ENCODE results near the gene ZNF574.
"Not testable (repeated sequence)": the region's sequence is repeated elsewhere in the genome, so short reads cannot be mapped to it uniquely, and the experiment has no call there.

Gene ZNF574

DNA sequence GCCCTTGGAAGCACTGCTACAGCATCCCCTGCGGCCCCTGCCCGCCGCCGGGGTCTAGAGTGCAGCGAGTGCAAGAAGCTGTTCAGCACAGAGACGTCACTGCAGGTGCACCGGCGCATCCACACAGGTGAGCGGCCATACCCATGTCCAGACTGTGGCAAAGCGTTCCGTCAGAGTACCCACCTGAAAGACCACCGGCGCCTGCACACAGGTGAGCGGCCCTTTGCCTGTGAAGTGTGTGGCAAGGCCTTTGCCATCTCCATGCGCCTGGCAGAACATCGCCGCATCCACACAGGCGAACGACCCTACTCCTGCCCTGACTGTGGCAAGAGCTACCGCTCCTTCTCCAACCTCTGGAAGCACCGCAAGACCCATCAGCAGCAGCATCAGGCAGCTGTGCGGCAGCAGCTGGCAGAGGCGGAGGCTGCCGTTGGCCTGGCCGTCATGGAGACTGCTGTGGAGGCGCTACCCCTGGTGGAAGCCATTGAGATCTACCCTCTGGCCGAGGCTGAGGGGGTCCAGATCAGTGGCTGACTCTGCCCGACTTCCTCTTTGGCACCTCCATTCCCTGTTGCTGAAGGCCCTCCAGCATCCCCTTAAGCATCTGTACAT, 4.9 kb downstream of the ZNF574 start:
- DNase-seq, result no peak

DNA sequence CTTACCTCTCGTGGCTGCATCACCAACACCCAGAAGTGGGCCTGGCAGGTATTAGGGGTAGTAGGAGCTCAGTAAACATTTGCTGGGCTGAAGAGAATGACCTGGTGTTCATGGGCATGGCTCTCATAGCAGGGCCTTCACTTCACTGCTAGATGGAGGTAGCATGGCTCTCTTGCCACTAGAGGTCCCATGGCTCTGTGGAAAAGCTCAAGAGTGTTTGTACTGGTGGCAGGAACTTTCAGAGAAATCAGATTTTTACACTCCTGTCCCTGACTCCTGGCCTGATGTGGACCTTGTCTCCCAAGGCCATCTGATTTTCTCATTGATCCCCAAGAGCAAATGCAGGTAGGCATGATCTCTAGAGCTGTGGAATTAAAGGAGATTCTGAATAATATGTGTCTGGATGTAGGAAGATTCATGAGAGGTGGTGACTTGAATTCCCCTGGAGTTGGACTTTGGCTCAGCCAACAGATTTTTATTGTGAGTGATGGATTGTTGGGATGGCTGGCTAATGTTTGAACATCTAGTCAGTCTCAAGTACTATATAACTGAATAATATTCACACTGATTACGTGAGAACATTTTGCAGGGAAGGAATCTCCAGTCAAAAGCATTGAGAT, 5.7 kb downstream of the ZNF574 start:
- DNase-seq, result no peak

DNA sequence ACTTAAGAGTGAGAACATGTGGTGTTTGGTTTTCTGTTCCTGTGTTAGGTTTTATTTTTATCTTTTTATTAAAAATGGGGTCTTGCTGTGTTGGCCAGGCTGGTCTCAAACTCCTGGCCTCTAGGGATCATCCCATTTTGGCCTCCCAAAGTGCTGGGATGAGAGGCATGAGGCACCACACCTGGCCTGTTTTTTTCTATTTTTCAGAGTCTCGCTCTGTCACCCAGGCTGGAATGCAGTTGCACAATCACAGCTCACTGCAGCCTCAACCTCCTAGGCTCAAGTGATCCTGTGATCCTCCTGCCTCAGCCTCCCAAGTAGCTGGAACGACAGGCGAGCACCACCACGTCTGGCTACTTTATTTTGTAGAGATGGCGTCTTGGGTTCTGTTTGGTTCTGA, 7.6 kb downstream of the ZNF574 start:
- DNase-seq, result no peak

DNA sequence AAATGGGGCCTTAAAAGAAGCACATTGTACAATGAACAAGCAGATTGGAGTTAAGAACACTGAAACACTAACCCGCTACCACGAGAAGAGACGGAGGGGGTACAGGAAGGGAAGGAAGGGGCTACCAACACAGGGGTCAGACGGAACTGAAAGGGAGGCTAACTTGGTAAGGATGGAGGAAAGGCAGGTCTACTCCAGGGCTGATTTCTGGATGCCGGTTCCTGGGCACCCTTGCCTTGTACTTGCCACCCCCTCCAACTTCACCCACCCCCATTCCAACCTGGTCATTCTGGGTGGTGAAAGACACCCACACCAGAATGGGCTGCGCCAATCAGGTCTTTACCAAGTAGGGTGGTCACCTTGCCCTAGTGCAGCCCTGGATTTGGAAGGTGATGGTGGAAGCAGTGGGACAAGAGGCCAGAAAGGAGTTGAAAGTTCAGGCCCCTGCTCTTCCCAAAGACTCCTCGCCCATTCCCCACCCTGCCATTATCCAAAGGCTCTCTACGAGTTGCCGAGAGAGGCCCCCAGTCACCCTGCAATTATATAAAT, 10.3 kb downstream of the ZNF574 start:
- no peak for DNase-seq

DNA sequence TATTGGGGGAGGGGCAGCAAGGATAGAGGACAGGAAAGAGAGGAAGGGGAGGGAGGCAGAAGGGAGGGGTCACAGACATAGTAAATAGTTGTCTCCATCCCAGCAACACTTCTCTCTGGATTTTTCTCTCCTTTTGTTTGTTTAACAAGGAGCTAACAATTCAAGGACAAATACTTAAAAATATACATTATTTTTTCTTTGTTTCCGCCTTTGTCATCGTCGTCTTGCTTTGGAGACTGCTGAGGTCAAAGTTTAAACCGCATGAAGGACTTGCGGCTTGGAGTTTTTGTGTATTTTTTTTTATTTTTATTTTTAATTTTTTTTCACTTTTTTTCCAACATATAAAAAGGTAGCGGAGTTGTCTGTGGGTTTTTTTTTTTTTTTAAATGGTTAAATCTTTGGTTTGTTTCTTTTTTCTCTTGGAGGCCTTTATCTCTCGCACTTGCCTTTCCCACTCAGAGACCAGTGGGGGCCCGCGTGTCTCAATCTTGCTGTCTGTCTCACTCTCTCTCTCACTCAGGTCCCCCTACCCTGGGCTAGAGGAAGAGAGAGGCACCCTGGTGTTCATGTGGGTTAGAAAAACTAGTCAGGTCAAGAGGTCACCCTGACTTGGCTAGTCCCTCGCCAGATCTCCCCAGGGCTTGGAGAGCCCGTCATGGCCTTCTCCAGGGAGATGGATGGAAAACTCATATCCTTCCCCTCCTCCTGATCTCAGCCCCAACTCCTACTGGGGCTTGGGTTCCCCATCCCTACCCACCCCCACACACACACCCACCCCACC, 11.0 kb downstream of the ZNF574 start:
- DNase-seq, result no peak

DNA sequence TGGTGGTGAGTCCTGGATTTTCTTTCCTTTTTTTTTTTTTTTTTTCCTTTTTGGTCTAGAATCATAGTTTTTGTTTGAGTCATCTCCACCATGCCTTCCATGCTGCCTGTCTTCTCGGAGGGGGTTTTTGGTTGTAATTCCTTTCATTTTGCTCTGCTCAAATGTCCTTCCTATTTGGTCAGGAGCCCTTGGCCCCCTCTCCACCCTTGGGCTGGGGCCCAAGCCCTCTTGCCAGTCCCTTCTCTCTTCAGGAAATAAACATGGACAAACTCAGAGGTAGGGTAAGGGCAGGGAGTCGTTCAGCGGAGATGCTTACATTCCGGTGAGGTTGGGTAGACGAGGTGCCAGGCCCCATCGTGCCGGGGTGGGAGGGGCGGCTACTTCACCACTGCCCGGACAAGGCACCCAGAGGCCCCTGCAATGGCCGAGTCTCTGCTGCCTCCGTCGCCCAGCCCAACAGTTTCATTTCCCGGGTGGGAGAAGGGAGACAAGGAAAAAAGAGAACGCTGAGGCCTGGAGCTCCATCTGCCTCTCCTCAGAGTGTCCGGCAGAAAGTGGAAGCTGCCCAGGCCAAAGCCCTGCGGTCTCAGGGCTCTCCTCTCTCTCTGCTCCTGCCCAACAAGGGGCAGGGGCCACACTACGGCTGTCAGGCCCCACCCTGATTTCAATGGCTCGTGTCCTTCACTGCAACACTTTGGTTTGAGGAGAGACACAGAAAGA, 12.7 kb downstream of the ZNF574 start:
- no peak for DNase-seq

DNA sequence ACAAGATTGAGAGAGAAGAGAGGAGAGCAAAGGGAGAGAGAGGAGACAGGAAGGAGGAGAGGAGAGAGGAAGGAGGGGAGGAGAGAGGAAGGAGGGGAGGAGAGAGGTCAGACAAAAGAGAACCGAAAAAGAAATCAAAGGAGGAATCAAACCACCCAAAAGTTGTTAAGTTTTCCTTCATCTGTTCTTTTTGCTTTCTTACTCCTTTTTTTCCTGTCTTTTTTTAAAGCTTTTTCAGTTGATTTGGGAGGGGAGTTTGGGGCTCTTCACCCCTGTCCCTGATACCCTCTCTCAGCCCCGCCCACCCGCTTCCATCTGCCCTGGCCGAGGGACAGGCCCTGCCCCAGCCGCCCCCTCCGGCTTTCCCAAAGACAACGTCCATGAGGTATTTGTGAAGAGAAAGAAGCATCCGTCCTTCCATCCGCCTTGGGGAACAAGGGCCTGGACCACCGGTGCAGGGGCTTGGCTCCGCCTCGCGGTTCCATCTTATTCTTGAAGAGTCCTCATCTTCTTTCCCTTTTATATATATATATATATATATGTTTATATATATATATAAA, 13.3 kb downstream of the ZNF574 start:
- no peak for DNase-seq

DNA sequence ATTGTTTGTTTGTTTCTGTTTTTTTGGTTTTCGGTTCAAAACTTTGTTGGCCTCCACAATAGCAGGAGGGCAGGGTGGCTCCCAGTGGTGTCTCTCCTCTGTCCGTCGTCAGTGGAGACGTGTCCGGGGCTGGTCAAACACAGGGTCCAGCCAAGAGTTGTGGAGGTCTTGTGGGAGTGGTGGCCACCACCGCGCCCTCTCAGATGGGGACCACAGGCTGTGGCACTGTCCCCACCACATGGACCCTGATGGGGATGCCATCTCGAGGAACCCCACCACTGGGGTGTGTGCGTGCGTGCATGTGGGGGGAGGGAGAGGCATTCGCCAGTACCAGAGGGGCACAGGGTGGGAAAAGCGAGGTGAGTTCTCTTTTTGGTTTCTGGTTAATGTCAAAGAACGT, 13.8 kb downstream of the ZNF574 start:
- DNase-seq, result no peak

DNA sequence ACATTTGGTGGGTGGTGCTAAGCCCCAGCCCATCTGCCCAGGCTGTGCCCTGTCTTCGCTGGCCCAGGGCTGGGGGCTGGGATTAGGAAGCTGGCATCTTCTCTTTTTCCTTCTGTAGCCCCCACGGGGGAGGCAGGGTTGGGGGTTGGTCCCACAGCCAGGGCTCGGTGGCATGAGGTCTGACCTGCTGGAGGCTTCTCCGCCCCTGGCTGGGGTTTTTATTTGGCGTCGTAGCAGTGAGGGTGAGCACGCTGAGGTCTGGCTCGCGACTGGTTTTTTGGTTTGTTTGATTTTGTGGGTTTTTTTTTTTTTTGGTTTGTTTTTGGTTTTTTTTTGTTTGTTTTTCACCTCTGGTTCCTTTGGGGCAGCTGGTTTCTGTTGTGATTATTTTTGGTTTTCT, 14.7 kb downstream of the ZNF574 start:
- DNase-seq, result no peak

DNA sequence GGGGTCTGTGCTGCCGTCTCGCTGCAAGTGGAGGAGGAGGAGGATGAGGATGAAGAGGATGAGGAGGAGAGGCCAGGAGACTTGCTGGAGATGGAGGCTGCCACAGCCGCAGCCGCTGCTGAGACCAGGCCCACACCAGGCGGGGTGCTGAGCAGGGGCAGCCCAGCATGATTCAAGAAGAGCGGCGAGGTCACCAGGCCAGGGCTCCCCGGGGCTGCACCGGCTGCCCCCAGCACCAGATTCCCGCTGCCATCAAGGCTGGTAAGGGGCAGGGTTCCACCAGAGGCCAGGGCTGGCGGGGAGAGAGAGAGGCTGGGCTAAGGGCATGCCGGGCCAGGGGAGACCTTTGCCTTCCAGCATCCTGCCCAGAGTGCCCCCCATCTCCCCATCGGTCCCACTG, 15.3 kb downstream of the ZNF574 start:
- no peak for DNase-seq

DNA sequence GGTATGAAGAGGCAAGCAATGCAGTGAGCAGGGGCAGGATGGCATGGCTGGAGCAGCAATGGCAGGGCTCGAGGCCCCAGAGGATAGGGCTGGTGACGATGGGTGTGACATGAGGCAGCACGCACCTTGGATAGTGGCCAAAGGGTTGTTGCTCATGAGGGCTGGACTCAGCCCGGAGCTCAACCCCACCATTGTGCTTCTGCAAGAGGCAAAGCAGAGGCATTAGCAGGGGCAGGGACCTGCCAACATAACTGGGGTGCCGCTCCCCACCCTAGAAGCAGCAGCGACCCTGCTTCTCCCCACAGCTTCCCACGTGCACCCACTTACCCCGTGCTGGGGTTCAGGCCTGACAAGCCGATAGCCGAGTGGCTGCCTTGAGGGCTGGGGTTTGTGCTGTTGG, 15.8 kb downstream of the ZNF574 start:
- DNase-seq, result peak; percentile 6

DNA sequence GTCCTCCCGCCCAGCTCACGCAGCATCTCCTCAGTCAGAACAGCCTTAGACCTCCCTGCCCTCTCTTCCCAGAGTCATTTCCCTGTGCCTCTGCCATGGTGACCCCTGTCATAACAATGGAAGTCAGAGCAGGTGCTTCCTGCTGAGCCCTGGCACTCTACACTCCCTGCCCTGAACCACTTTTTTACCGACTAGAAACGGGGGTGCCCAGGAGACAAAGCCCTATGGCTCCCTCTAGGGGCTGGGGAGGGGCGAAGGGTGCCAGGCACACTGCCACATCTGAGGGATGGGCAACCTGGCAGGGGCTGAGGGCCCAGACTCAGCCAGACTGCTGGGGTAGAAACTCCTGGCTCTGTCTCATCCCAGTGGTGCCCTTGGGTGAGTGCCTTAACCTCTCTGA, 16.4 kb downstream of the ZNF574 start:
- DNase-seq, result peak; percentile 36

DNA sequence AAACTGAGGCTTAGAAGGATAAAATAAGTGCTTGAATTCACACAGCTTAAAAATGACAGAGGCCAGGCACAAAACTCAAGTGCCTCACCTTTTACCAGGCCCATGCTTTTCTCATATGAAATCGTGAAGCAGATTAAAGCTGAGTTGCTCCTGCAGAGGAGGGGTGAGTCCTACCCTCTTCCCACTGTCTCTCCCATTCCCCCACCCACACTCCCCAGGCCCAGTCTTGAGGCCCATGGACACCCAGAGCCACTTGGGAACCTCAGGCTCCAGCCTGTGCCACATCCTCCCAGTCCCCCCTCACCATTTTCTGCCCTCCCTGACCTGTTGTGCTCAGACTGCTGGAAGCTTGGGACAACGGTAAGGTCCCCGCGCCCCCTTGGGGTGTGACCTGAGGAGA, 17.5 kb downstream of the ZNF574 start:
- DNase-seq, result no peak

DNA sequence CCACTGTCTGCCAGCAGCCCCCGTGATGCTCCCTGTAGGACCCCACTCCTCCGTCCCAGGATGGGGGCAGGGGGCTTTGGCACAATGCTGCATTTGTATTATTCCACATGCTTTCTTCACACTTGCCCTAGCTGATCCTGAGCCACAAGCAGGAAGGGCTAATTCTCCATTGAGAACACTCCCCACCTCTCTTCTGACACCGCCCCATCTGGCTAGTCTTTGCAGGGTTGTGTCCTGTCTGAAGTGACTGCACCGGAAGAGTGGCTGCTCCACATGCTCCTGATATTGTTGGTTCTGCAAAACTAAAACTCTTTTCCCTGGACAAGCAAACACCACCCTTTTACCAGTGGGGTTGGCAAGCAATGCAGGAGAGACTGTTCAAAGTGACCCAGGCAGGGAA, 18.0 kb downstream of the ZNF574 start:
- no peak for DNase-seq

DNA sequence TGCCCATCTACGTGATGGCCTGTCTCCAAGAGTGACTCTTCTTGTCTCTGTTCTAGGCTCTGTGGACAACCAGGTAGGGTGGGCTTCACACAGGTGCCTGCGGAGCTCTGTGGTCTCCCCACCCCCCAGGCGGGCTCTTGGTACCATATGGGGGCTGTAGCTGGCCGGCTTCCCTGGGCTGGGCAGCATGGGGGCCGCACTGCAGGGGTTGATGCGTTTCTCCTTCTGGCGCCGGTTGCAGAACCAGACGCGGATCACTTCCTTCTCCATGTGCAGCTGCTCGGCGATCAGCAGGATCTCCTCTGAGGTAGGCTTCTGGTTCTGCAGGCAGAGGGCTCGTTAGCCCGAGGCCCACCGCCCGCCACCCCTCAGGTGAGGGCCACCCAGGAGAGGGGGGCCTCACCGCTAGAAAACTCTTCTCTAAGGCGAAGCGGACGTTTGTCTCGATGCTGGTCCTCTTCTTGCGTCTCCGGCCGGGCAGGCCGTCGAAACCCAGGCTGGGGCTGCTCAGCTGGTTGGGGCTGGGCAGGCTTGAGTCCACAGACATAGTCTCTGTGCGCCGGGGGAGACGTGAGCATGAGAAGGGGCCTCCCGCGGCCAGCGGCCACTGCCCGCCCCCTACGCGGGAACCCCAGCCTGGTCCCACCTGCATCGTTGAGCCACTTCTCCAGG, 19.3 kb downstream of the ZNF574 start:
- DNase-seq, result no peak

DNA sequence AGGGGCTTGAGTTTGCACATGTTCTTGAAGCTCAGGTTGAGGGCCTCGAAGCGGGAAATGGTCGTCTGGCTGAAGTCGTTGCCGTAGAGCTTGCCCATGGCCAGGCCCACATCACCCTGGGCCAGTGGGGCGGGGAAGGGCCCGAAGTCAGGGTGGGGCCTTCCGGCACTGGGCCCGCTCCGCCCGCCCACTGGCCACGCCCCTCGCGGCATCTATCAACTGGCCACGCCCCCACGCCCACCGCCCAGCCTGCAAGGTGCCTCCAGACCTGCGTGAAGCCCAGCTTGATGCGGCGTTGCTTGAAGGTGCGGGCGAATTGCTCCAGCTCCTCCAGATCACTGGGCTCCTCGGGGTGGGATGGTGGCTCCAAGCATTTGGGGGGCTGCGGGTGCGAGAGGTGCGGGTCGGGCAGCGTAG, 19.9 kb downstream of the ZNF574 start:
- no peak for DNase-seq

DNA sequence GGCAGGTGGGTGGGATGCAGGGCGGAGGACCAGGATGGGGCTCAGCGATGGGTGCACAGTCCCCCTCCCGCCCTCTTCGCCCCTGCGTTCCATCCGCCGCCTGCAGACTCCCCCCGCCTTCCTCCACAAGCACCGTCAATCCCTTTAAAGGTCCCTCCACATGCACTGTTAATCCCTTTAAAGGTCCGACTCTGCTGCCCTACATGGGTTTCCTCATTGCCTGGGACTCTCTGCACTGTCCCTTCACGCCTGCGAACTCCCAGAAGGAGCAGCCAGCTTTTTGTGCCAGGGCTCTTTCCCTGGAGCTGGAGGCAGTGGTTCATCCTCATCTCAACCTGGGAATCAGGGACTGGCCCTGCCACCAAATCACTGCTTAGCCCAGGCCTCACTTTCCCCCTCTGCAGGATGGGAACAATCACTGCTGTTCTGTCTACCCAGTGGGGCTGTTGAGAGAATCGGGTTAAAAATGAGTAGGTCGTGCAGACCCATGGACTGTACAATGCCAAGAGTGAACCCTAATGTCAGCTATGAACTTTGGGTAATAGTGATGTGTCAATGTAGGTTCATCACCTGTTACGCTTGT, 20.4 kb downstream of the ZNF574 start:
- no peak for DNase-seq

DNA sequence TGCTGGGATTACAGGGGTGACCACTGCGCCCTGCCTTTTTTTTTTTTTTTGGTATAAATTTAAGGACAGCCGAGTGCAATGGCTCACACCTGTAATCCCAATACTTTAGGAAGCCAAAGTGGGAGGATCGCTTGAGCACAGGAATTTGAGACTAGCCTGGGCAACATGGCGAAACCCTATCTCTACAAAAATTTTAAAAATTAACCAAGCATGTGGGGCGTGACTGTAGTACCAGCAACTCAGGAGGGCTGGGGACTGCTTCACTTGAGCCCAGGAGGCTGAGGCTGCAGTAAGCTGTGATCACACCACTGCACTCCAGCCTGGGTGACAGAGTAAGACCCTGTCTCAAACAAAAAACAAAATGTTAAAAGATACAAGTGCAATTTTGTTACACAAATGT, 21.5 kb downstream of the ZNF574 start:
- no peak for DNase-seq

DNA sequence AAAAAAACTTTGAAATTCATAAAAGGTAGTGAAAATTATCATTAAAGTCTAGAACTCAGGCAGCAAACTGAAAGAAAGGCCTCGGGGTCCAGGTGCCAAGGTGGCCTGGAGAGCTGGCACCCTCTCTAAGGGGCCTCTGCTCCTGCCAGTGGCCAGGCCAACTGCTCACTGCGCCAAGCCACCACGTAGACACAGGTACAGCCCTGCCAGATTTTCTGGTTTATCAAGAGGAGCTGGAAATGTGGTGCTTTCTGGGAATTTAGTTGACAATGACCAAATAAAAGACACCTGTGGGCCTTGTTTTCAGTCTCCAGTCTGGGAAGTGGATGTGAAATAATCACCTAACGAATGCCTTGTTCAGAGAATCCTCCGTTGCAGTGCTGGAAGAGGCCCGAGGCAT, 22.8 kb downstream of the ZNF574 start:
- DNase-seq, result no peak

DNA sequence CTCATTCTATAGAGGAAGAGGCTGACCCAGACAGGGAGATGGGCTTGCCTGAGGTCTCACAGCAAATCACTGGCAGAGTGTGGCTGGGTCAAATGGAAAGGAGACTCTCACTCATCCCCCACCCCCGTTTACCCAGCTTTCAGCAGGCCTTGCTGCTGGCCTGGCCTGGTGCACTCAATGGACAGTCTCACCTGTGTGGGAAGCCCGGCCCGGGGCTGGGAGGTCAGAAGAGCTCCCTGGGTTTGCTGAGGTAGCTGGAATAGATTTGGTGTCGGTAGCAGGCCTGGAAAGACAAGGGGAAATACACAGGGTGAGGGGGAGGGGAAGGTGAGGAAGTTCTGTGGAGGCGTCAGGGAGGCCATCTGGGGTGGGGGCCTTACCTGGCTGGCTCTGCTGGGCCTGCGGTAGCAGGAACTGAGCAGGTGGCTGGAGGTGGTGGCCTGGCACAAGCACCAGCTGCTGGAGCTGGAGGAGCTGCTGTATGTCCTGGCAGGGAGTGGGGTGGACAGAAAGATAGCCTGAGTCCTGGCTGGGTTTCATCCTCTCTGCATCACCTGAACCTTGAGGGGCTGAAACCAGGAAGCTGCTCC, 23.5 kb downstream of the ZNF574 start:
- no peak for DNase-seq

DNA sequence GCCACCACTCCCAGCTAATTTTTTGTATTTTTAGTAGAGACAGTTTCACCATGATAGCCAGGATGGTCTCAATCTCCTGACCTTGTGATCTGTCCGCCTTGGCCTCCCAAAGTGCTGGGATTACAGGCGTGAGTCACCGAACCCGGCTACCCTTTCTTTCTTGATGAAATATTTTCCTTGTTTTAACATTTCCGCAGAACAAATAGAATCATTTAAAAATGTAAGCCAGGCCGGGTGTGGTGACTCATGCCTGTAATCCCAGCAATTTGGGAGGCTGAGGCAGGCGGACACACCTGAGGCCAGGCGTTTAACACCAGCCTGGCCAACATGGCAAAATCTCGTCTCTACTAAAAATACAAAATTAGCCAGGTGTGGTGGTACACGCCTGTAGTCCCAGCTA, 24.3 kb downstream of the ZNF574 start:
- not testable (repeated sequence) for DNase-seq

DNA sequence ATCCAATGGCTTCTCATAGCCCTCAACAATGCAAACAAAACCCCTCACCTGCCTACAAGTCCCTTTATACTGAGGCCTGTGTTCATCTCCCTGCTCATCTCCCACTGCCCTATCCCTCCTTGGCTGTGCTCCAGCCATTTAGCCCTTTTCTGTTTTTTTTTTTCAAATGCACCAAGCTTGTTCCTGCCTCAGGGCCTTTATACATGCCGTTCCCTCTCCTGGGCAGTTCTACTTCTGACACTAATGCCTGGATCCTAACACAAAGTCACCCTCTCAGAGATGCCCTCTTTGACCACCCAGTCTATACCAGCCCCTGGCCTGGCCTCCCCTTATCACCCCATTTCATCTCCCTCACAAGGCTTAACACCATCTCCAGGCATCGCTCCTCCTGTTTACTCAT, 26.9 kb downstream of the ZNF574 start:
- no peak for DNase-seq
